HCT116 (cell line): ENCODE results near the gene SDK1. TPM values are rescaled to one million over a fixed set of nuclear protein-coding genes. Genes with fewer than 3 reads are reported as not detected.

Experiments used
- ATAC-seq: fragments of 200-7000 bp; cut with Tn5 transposase; 2 replicates; pipeline ENCODE4 v1.9.1; 2020; ENCODE audit warnings: mild to moderate bottlenecking, moderate library complexity
- BruUV-seq: library from RNA; stranded (reverse); fragments of 400-500 nt; replicated peaks from 2 replicates; lab custom pipeline; 2021; lab: Mats Ljungman, UMichigan
- CTCF ChIA-PET: fragments of 300-600 bp; sonication (Branson Sonifier 250); formaldehyde crosslinking; loops from one replicate; lab custom pipeline; 2021; ENCODE audit warnings: antibody characterized with exemption; lab: Charles Lee
- POLR2A ChIA-PET: fragments of 300-600, 350-600 bp; sonication (Branson Sonifier 250); formaldehyde crosslinking; loops from one replicate; lab custom pipeline; 2021; ENCODE audit warnings: antibody characterized with exemption; lab: Charles Lee
- RAD21 ChIA-PET, 2 experiments: fragments of 300-600 bp; sonication (Branson Sonifier 250); formaldehyde crosslinking; loops; one replicate each; lab custom pipeline; 2023; ENCODE audit warnings: low total read pairs in 2 of 2; ENCODE audit not compliant: uncharacterized antibody in 2 of 2, unreplicated experiment in 2 of 2, low non-redundant PET in 1 of 2; lab: Charles Lee
- DNase-seq: peaks from one replicate; pipeline ENCODE4 v3.0.0-alpha.2; 2010; ENCODE audit warnings: low read depth, low spot score
- H2AFZ ChIP-seq: fragments of 200-600 bp; shearing (Covaris generic), sonication (generic); 2 replicates; pipeline ENCODE4 v1.6.1; 2017; ENCODE audit warnings: low read depth, mixed run types, mixed read lengths, antibody characterized with exemption, low read length; ENCODE audit not compliant: poor library complexity, severe bottlenecking
- H3K27ac ChIP-seq: 2 replicates; pipeline ENCODE4 v1.5.1; 2012; ENCODE audit warnings: low read depth, low read length
- H3K27me3 ChIP-seq: fragments of 200-600 bp; sonication (generic); 2 replicates; pipeline ENCODE4 v1.6.1; 2016; ENCODE audit warnings: mixed run types, low read length, mixed read lengths; ENCODE audit not compliant: insufficient read depth
- H3K36me3 ChIP-seq, 2 experiments: fragments of 200-500 bp in 1 of 2; fragments of 200-600 bp in 1 of 2; sonication (Bioruptor generic) in 1 of 2; sonication (generic) in 1 of 2; 2 replicates each; pipeline versions ENCODE4 v1.5.1 to v1.6.1; 2014 to 2016; ENCODE audit warnings: low read length in 2 of 2, inconsistent platforms in 1 of 2, mixed read lengths in 1 of 2, mixed run types in 1 of 2; ENCODE audit not compliant: insufficient read depth in 2 of 2, control insufficient read depth in 1 of 2
- H3K4me1 ChIP-seq, 2 experiments: fragments of 200-600 bp in 1 of 2; sonication (generic) in 1 of 2; 2 replicates each; pipeline versions ENCODE4 v1.5.1 to v1.6.1; 2012 to 2017; ENCODE audit warnings: low read length in 2 of 2, inconsistent platforms in 1 of 2, mild to moderate bottlenecking in 1 of 2, mixed read lengths in 1 of 2, mixed run types in 1 of 2, moderate library complexity in 1 of 2; ENCODE audit not compliant: insufficient read depth in 2 of 2, control insufficient read depth in 1 of 2
- H3K4me2 ChIP-seq: fragments of 200-600 bp; sonication (generic); 2 replicates; pipeline ENCODE4 v1.6.1; 2017; ENCODE audit warnings: mixed run types, low read length, mixed read lengths
- H3K4me3 ChIP-seq, 2 experiments: fragments of 200-600 bp in 1 of 2; sonication (generic) in 1 of 2; replicated peaks in 1 of 2; 2 replicates each; pipeline ENCODE4 v1.5.1; 2011 to 2016; ENCODE audit warnings: low read length in 2 of 2, control low read depth in 1 of 2, low read depth in 1 of 2, mild to moderate bottlenecking in 1 of 2, mixed read lengths in 1 of 2, mixed run types in 1 of 2
- H3K79me2 ChIP-seq: fragments of 200-600 bp; sonication (generic); 2 replicates; pipeline ENCODE4 v1.6.1; 2017; ENCODE audit warnings: mild to moderate bottlenecking, mixed run types, low read length, moderate library complexity, mixed read lengths; ENCODE audit not compliant: insufficient read depth
- H3K9ac ChIP-seq: fragments of 200-600 bp; sonication (generic); 2 replicates; pipeline ENCODE4 v1.6.1; 2016; ENCODE audit warnings: low read length, mixed read lengths
- H3K9me2 ChIP-seq: fragments of 200-600 bp; sonication (generic), shearing (Covaris generic); 2 replicates; pipeline ENCODE4 v1.6.1; 2017; ENCODE audit warnings: mixed run types, mild to moderate bottlenecking, moderate library complexity; ENCODE audit not compliant: insufficient read depth
- H3K9me3 ChIP-seq, 2 experiments: fragments of 200-500 bp in 1 of 2; fragments of 200-600 bp in 1 of 2; sonication (Bioruptor generic) in 1 of 2; sonication (generic) in 1 of 2; 2 replicates each; pipeline ENCODE4 v1.6.1; 2014 to 2017; ENCODE audit warnings: low read length in 2 of 2, mixed read lengths in 2 of 2, inconsistent platforms in 1 of 2, low read depth in 1 of 2, mild to moderate bottlenecking in 1 of 2, mixed run types in 1 of 2, moderate library complexity in 1 of 2; ENCODE audit not compliant: control insufficient read depth in 1 of 2, insufficient read depth in 1 of 2
- H4K20me1 ChIP-seq: fragments of 200-600 bp; sonication (generic), shearing (Covaris generic); 2 replicates; pipeline ENCODE4 v1.6.1; 2017; ENCODE audit warnings: mixed run types, mild to moderate bottlenecking, moderate library complexity; ENCODE audit not compliant: insufficient read depth
- CBX3 ChIP-seq: IDR thresholded peaks from 2 replicates; pipeline ENCODE4 v1.6.1; 2012; ENCODE audit warnings: low read depth
- CEBPB ChIP-seq: IDR thresholded peaks from 2 replicates; pipeline ENCODE4 v1.6.1; 2012; ENCODE audit warnings: low read depth
- EGR1 ChIP-seq: IDR thresholded peaks from 2 replicates; pipeline ENCODE4 v1.6.1; 2012; ENCODE audit warnings: low read depth
- ELF1 ChIP-seq: IDR thresholded peaks from 2 replicates; pipeline ENCODE4 v1.6.1; 2012; ENCODE audit warnings: low read depth, borderline replicate concordance
- EZH2 ChIP-seq: fragments of 200-600 bp; sonication (generic); IDR thresholded peaks from 2 replicates; pipeline ENCODE4 v1.6.1; 2017; ENCODE audit warnings: antibody characterized with exemption, mixed run types
- FOSL1 ChIP-seq: IDR thresholded peaks from 2 replicates; pipeline ENCODE4 v1.6.1; 2012; ENCODE audit warnings: low read depth
- JUND ChIP-seq: IDR thresholded peaks from 2 replicates; pipeline ENCODE4 v1.6.1; 2012
- POLR2A ChIP-seq: IDR thresholded peaks from 2 replicates; pipeline ENCODE4 v1.7.0; 2011; ENCODE audit warnings: borderline replicate concordance; ENCODE audit not compliant: insufficient read depth, insufficient read length; ENCODE audit errors: extremely low read depth
- POLR2AphosphoS5 ChIP-seq: IDR thresholded peaks from 2 replicates; pipeline ENCODE4 v1.6.1; 2011; ENCODE audit warnings: mild to moderate bottlenecking, low read depth, low read length, moderate library complexity
- RAD21 ChIP-seq: IDR thresholded peaks from 2 replicates; pipeline ENCODE4 v1.6.1; 2012; ENCODE audit warnings: low read depth, mild to moderate bottlenecking
- SP1 ChIP-seq: IDR thresholded peaks from 2 replicates; pipeline ENCODE4 v1.6.1; 2012; ENCODE audit warnings: low read depth
- SRF ChIP-seq: IDR thresholded peaks from 2 replicates; pipeline ENCODE4 v1.6.1; 2012; ENCODE audit warnings: low read depth
- TCF7L2 ChIP-seq: IDR thresholded peaks from 2 replicates; pipeline ENCODE4 v1.7.0; 2011; ENCODE audit warnings: borderline replicate concordance, inconsistent platforms; ENCODE audit not compliant: insufficient read depth, insufficient read length; ENCODE audit errors: extremely low read depth
- YY1 ChIP-seq: IDR thresholded peaks from 2 replicates; pipeline ENCODE4 v1.6.1; 2011; ENCODE audit warnings: low read length, low read depth, moderate library complexity, mild to moderate bottlenecking; ENCODE audit not compliant: insufficient replicate concordance; ENCODE audit errors: extremely low read depth
- ZFX ChIP-seq: fragments of 450-650 bp; IDR thresholded peaks from 2 replicates; pipeline ENCODE4 v1.6.1; 2017
- ZNF274 ChIP-seq: fragments of 200-500 bp; sonication (Bioruptor generic); IDR thresholded peaks from 2 replicates; pipeline ENCODE4 v1.6.1; 2014; ENCODE audit warnings: mild to moderate bottlenecking, low read depth, low read length, inconsistent platforms
- intact Hi-C: fragments of 100-400 bp; cut with micrococcal nuclease; formaldehyde crosslinking; loops from 2 replicates; pipeline ENCODE4 v1.10.0; 2022
- total RNA-seq: library from RNA; stranded (reverse); gene quantifications from one replicate; pipeline ENCODE4 v1.2.1, GENCODE V29; 2021; ENCODE audit not compliant: unreplicated experiment
- TF ChIP-seq, protein P1 (sequence below): IDR thresholded peaks from 2 replicates; pipeline ENCODE4 v1.6.1; 2011; ENCODE audit warnings: mild to moderate bottlenecking, low read length, moderate library complexity; ENCODE audit not compliant: insufficient replicate concordance; ENCODE audit errors: extremely low read depth
- TF ChIP-seq, protein P2 (sequence below): IDR thresholded peaks from 2 replicates; pipeline ENCODE4 v1.6.1; 2012
- TF ChIP-seq, protein P3 (sequence below), 3 experiments: fragments of 200-600 bp in 1 of 3; sonication (generic) in 1 of 3; IDR thresholded peaks in 2 of 3; conservative IDR thresholded peaks in 1 of 3; 2 replicates each; pipeline ENCODE4 v1.5.1; 2012 to 2017; ENCODE audit warnings: low read depth in 2 of 3, low read length in 2 of 3, antibody characterized with exemption in 1 of 3, borderline replicate concordance in 1 of 3, control low read depth in 1 of 3, mild to moderate bottlenecking in 1 of 3, mixed read lengths in 1 of 3, mixed run types in 1 of 3, moderate library complexity in 1 of 3; ENCODE audit not compliant: insufficient read depth in 1 of 3

The SDK1 gene
- total RNA-seq, 1 experiment from 2014 or later, result 0.05 TPM

DNA sequence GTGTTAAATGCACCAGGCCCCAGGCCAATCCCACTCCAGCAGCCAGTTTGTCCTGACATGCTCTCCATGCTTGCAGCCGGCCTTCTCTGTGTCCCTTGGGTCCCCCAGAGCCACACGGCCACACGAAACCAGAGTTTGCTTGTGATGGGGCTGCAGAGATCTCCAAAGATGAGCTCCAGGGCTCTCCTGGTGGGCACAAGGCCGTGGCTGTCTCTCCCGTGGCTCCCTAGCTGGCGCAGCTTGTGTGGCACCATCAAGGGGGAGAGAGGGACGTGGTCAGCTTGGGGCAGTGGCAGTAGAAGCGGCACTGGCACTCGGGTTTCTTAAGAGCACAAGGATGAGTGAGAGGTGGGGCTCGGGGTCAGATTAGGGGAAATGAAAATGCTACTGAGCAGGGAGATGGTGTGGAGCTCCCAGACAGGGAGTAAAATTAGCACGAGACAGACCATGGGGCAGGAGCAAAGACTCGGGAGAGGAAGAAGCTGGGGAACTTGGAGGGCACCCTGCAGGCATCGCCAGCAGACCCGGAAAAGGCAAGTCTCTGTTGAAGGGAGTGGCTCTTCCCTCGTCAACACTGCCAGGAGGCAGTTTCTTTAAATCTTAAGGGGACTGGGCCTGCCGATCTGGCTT lies 808.5 kb downstream of the SDK1 start:
- no peaks in the 10 kb centered on the region for H3K27me3 ChIP-seq
- intact Hi-C loops, result no loop called here
- POLR2A ChIA-PET, result no interaction called here
- no peak overlapping the region for H3K4me3 ChIP-seq
- ATAC-seq (no peak), DNase-seq (no peak)
- BruUV-seq, result no TSS peak
- H3K79me2 ChIP-seq, result no peaks in the 10 kb centered on the region
- no peaks in the 10 kb centered on the region for H3K9me2 ChIP-seq
- H3K9me3 ChIP-seq, result no peaks in the 10 kb centered on the region
- H3K4me2 ChIP-seq, result no peak overlapping the region
- no peaks in the 10 kb centered on the region for H4K20me1 ChIP-seq
- RAD21 ChIA-PET, result no interaction called here
- H3K9ac ChIP-seq, result no peak overlapping the region
- H3K27ac ChIP-seq, result no peak overlapping the region
- H3K4me1 ChIP-seq, result no peaks in the 10 kb centered on the region
- H2AFZ ChIP-seq, result no peak overlapping the region
- CTCF ChIA-PET, result no interaction called here
- no peaks in the 10 kb centered on the region for H3K36me3 ChIP-seq
- no peak for TF ChIP-seq JUND
- TF ChIP-seq ELF1, result no peak
- no peak for TF ChIP-seq YY1
- no peak for TF ChIP-seq EGR1
- no peak for TF ChIP-seq RAD21
- no peak for TF ChIP-seq EZH2
- TF ChIP-seq CBX3, result no peak
- TF ChIP-seq POLR2A, result no peak
- no peak for TF ChIP-seq ZNF274

DNA sequence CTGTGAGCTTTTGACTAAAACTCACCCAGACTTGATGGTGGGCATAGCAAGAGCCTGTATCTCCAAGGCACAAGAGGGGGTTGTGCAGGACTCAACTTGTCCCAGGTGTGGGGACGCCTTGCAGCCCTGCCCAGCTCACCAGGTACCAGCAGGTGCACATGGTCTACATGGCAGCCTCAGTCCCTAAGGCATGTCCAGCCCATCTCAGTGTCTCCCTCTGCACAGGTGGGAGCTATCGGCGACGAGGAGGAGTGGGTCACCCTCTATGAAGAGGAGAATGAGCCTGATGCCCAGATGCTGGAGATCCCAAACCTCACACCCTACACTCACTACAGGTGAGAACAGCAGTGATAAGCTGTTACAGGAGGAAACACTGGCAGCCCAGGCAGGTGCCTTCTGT lies 809.4 kb downstream of the SDK1 start:
- BruUV-seq, result no TSS peak
- intact Hi-C loops, result no loop called here
- no peaks in the 10 kb centered on the region for H3K27me3 ChIP-seq
- no peak overlapping the region for H3K9ac ChIP-seq
- no peaks in the 10 kb centered on the region for H3K4me1 ChIP-seq
- H3K4me2 ChIP-seq, result no peak overlapping the region
- no peaks in the 10 kb centered on the region for H3K9me3 ChIP-seq
- no peaks in the 10 kb centered on the region for H3K36me3 ChIP-seq
- no peak overlapping the region for H2AFZ ChIP-seq
- ChIA-PET RAD21 (no interaction called here), POLR2A (no interaction called here), CTCF (no interaction called here)
- no peak for ATAC-seq
- no peak for DNase-seq
- H3K9me2 ChIP-seq, result no peaks in the 10 kb centered on the region
- no peaks in the 10 kb centered on the region for H4K20me1 ChIP-seq
- no peaks in the 10 kb centered on the region for H3K79me2 ChIP-seq
- no peak overlapping the region for H3K27ac ChIP-seq
- no peak overlapping the region for H3K4me3 ChIP-seq
- no peak for TF ChIP-seq TCF7L2
- TF ChIP-seq SRF, result no peak
- no peak for TF ChIP-seq CEBPB
- TF ChIP-seq, protein P1, sequence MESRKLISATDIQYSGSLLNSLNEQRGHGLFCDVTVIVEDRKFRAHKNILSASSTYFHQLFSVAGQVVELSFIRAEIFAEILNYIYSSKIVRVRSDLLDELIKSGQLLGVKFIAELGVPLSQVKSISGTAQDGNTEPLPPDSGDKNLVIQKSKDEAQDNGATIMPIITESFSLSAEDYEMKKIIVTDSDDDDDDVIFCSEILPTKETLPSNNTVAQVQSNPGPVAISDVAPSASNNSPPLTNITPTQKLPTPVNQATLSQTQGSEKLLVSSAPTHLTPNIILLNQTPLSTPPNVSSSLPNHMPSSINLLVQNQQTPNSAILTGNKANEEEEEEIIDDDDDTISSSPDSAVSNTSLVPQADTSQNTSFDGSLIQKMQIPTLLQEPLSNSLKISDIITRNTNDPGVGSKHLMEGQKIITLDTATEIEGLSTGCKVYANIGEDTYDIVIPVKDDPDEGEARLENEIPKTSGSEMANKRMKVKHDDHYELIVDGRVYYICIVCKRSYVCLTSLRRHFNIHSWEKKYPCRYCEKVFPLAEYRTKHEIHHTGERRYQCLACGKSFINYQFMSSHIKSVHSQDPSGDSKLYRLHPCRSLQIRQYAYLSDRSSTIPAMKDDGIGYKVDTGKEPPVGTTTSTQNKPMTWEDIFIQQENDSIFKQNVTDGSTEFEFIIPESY, result no peak
- TF ChIP-seq CBX3, result no peak
- no peak for TF ChIP-seq ZFX
- no peak for TF ChIP-seq FOSL1
- TF ChIP-seq, protein P2, sequence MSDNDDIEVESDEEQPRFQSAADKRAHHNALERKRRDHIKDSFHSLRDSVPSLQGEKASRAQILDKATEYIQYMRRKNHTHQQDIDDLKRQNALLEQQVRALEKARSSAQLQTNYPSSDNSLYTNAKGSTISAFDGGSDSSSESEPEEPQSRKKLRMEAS, result no peak
- no peak for TF ChIP-seq JUND
- TF ChIP-seq POLR2AphosphoS5, result no peak
- no peak for TF ChIP-seq SP1
- TF ChIP-seq EZH2, result no peak
- TF ChIP-seq, protein P3, sequence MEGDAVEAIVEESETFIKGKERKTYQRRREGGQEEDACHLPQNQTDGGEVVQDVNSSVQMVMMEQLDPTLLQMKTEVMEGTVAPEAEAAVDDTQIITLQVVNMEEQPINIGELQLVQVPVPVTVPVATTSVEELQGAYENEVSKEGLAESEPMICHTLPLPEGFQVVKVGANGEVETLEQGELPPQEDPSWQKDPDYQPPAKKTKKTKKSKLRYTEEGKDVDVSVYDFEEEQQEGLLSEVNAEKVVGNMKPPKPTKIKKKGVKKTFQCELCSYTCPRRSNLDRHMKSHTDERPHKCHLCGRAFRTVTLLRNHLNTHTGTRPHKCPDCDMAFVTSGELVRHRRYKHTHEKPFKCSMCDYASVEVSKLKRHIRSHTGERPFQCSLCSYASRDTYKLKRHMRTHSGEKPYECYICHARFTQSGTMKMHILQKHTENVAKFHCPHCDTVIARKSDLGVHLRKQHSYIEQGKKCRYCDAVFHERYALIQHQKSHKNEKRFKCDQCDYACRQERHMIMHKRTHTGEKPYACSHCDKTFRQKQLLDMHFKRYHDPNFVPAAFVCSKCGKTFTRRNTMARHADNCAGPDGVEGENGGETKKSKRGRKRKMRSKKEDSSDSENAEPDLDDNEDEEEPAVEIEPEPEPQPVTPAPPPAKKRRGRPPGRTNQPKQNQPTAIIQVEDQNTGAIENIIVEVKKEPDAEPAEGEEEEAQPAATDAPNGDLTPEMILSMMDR (IDR thresholded peaks at IDR 0.05 in 2 of 3, conservative IDR thresholded peaks at IDR 0.05 in 1 of 3; ENCODE audit: borderline replicate concordance in 1 of 3, insufficient read depth in 1 of 3, low read depth in 2 of 3, low read length in 2 of 3), result no peak
